Measurements from ENCODE around the gene GRB14. TPM values are rescaled to one million over a fixed set of nuclear protein-coding genes. Genes with fewer than 3 reads are reported as not detected.

GRB14 gene
- polyA plus RNA-seq, 1 donor, result 62.5 TPM

- DNase-seq, result no peak
Measured at GRCh38 chr2:164617466-164617865, 3.8 kb downstream of the GRB14 start.

- no peak for DNase-seq
Measured at GRCh38 chr2:164613321-164613982, 7.8 kb downstream of the GRB14 start.

GRCh38 chr2:164609790-164610189, 11.5 kb downstream of the GRB14 start:
- no peak for DNase-seq

GRCh38 chr2:164606557-164606956, 14.7 kb downstream of the GRB14 start:
- no peak for DNase-seq

- no peak for DNase-seq
Measured at GRCh38 chr2:164605295-164605694, 16.0 kb downstream of the GRB14 start.

GRCh38 chr2:164600763-164601162, 20.5 kb downstream of the GRB14 start:
- DNase-seq, result no peak

- peak; percentile 49 for DNase-seq
Measured at GRCh38 chr2:164599954-164600589, 21.2 kb downstream of the GRB14 start.

GRCh38 chr2:164597983-164598382, 23.3 kb downstream of the GRB14 start:
- no peak for DNase-seq

- no peak for DNase-seq
Measured at GRCh38 chr2:164595031-164595430, 26.3 kb downstream of the GRB14 start.

GRCh38 chr2:164593959-164594358, 27.3 kb downstream of the GRB14 start:
- DNase-seq, result no peak

- DNase-seq, result no peak
Measured at GRCh38 chr2:164593541-164593940, 27.7 kb downstream of the GRB14 start.

- DNase-seq, result no peak
Measured at GRCh38 chr2:164589522-164589921, 31.8 kb downstream of the GRB14 start.

GRCh38 chr2:164581050-164581449, 40.2 kb downstream of the GRB14 start:
- no peak for DNase-seq

GRCh38 chr2:164574931-164575330, 46.4 kb downstream of the GRB14 start:
- no peak for DNase-seq

GRCh38 chr2:164570475-164570874, 50.8 kb downstream of the GRB14 start:
- no peak for DNase-seq

- DNase-seq, result no peak
Measured at GRCh38 chr2:164569378-164569777, 51.9 kb downstream of the GRB14 start.

GRCh38 chr2:164568317-164568716, 53.0 kb downstream of the GRB14 start:
- no peak for DNase-seq

GRCh38 chr2:164567335-164567989, 53.8 kb downstream of the GRB14 start:
- no peak for DNase-seq

GRCh38 chr2:164565359-164565758, 55.9 kb downstream of the GRB14 start:
- DNase-seq, result no peak

GRCh38 chr2:164562666-164563065, 58.6 kb downstream of the GRB14 start:
- DNase-seq, result no peak

- no peak for DNase-seq
Measured at GRCh38 chr2:164561991-164562390, 59.3 kb downstream of the GRB14 start.

- DNase-seq, result no peak
Measured at GRCh38 chr2:164561416-164561815, 59.9 kb downstream of the GRB14 start.

- DNase-seq, result no peak
Measured at GRCh38 chr2:164560902-164561301, 60.4 kb downstream of the GRB14 start.
